ENCODE results near the gene STK16. TPM values are rescaled to one million over a fixed set of nuclear protein-coding genes. Genes with fewer than 3 reads are reported as not detected.

Gene STK16
- total and polyA plus RNA-seq, 2 of the 13 experiments (the other 11 are each of a cell fraction or from before 2014, with no cell fraction given), result 28.0 to 50.9 TPM

- TF ChIP-seq IRX3 (CRISPR knock-in tag; IDR thresholded peaks at IDR 0.05; ENCODE audit: borderline replicate concordance, low read depth) (no peak), ZBTB21 (CRISPR knock-in tag; IDR thresholded peaks at IDR 0.05) (no peak), ZNF816 (CRISPR knock-in tag; IDR thresholded peaks at IDR 0.05; ENCODE audit: borderline replicate concordance) (no peak), NCOA1 (CRISPR knock-in tag; IDR thresholded peaks at IDR 0.05) (no peak), LCORL (IDR thresholded peaks at IDR 0.05) (no peak), LCORL (CRISPR knock-in tag; IDR thresholded peaks at IDR 0.05) (peak; percentile 71; the same call in 1 of the 2 replicates), KLF16 (CRISPR knock-in tag; IDR thresholded peaks at IDR 0.05) (peak in 1 of 2 experiments; percentile 72; a peak in 1 of 4 replicates), SALL1 (CRISPR knock-in tag; IDR thresholded peaks at IDR 0.05) (peak; percentile 76; the same call in 1 of the 2 replicates), ZKSCAN1 (IDR thresholded peaks at IDR 0.05; ENCODE audit: low read length) (no peak), CCAR2 (optimal IDR thresholded peaks at IDR 0.05; ENCODE audit: low read depth, low read length) (no peak), ZNF33B (CRISPR knock-in tag; IDR thresholded peaks at IDR 0.05) (peak; percentile 33; the same call in 1 of the 2 replicates), FOXA1 (IDR thresholded peaks at IDR 0.05) (no peak), FOXA1 (CRISPR knock-in tag; IDR thresholded peaks at IDR 0.05) (no peak), POGZ (CRISPR knock-in tag; IDR thresholded peaks at IDR 0.05) (peak; percentile 68), IRF9 (CRISPR knock-in tag; IDR thresholded peaks at IDR 0.05; ENCODE audit: borderline replicate concordance) (peak; percentile 65; the same call in 1 of the 2 replicates), ZNF207 (IDR thresholded peaks at IDR 0.05; ENCODE audit: borderline replicate concordance) (no peak), POLR2AphosphoS5 (IDR thresholded peaks at IDR 0.05; ENCODE audit: low read depth, low read length) (no peak), SMYD3 (CRISPR knock-in tag; IDR thresholded peaks at IDR 0.05) (no peak), ZMYM2 (CRISPR knock-in tag; IDR thresholded peaks at IDR 0.05) (no peak), ZBTB14 (CRISPR knock-in tag; IDR thresholded peaks at IDR 0.05) (no peak), ZNF24 (IDR thresholded peaks at IDR 0.05) (no peak), ATF3 (CRISPR knock-in tag; IDR thresholded peaks at IDR 0.05) (no peak), ZNF337 (CRISPR knock-in tag; IDR thresholded peaks at IDR 0.05; ENCODE audit: borderline replicate concordance, low read depth) (no peak), ZNF205 (CRISPR knock-in tag; IDR thresholded peaks at IDR 0.05) (no peak), ZSCAN22 (CRISPR knock-in tag; IDR thresholded peaks at IDR 0.05) (0 out of 2 replicates have a peak, but pooled peaks have one; percentile 33), ZNF432 (CRISPR knock-in tag; IDR thresholded peaks at IDR 0.05; ENCODE audit: borderline replicate concordance) (no peak), TEF (CRISPR knock-in tag; IDR thresholded peaks at IDR 0.05) (no peak), MXD3 (CRISPR knock-in tag; IDR thresholded peaks at IDR 0.05) (no peak), GTF2F1 (IDR thresholded peaks at IDR 0.05; ENCODE audit: low read length) (no peak)
Measured at GRCh38 chr2:219277703-219278654, 32.7 kb downstream of the STK16 start (continued).
